Activated CD8-positive, alpha-beta T cell treated with anti-CD3 and anti-CD28 coated beads, Interleukin-2, amount 10 ng/mL, durations not matched to agents 7 days and 5 days (primary cell): ENCODE data around the gene TRPV3. TPM values are rescaled to one million over a fixed set of nuclear protein-coding genes. Genes with fewer than 3 reads are reported as not detected.

Experiments used
- ATAC-seq: fragments of 150-1000 bp; cut with Tn5 transposase; one replicate; pipeline ENCODE4 v1.10.0; 2021; ENCODE audit warnings: moderate library complexity
- CTCF ChIA-PET: fragments of 350-600 bp; sonication (Branson Sonifier 250); formaldehyde crosslinking; loops from one replicate; lab custom pipeline; 2021; ENCODE audit warnings: antibody characterized with exemption; lab: Charles Lee
- POLR2A ChIA-PET: fragments of 350-600 bp; sonication (Branson Sonifier 250); formaldehyde crosslinking; loops from one replicate; lab custom pipeline; 2021; ENCODE audit warnings: antibody characterized with exemption; lab: Charles Lee
- DNase-seq: peaks from one replicate; pipeline ENCODE4 v3.0.0-alpha.2; 2020
- H3K27ac Mint-ChIP-seq: one replicate; pipeline ENCODE4 v1.8.0; 2021; ENCODE audit warnings: mild to moderate bottlenecking, mixed read lengths
- H3K27me3 Mint-ChIP-seq: one replicate; pipeline ENCODE4 v1.8.0; 2021; ENCODE audit warnings: low read depth, mixed read lengths
- H3K36me3 Mint-ChIP-seq: one replicate; pipeline ENCODE4 v1.8.0; 2021; ENCODE audit warnings: low read depth, mixed read lengths
- H3K4me1 Mint-ChIP-seq: one replicate; pipeline ENCODE4 v1.8.0; 2021; ENCODE audit warnings: low read depth, mixed read lengths
- H3K4me3 Mint-ChIP-seq: one replicate; pipeline ENCODE4 v1.8.0; 2021; ENCODE audit warnings: mild to moderate bottlenecking, mixed read lengths
- H3K9me3 Mint-ChIP-seq: one replicate; pipeline ENCODE4 v1.8.0; 2022; ENCODE audit warnings: mixed read lengths; ENCODE audit not compliant: insufficient read depth
- total RNA-seq, 2 experiments: library from RNA; stranded (reverse); gene quantifications; one replicate each; pipeline ENCODE4 v1.2.3, GENCODE V29; 2021

TRPV3 gene
- total RNA-seq, 2 experiments from 2014 or later = 0.31 to 0.37 TPM

- Mint-ChIP-seq H3K9me3 (no peaks in the 10 kb centered on the region), H3K27me3 (no peaks in the 10 kb centered on the region), H3K4me3 (no peak overlapping the region), H3K27ac (no peak overlapping the region), H3K36me3 (no peaks in the 10 kb centered on the region), H3K4me1 (no peaks in the 10 kb centered on the region)
- CTCF ChIA-PET = no interaction called here
- DNase-seq (no peak), ATAC-seq (no peak)
- POLR2A ChIA-PET = no interaction called here
Measured at GRCh38 chr17:3510090-3510489, 47.5 kb downstream of the TRPV3 start.

- DNase-seq = no peak
- H3K4me1 Mint-ChIP-seq = no peaks in the 10 kb centered on the region
- H3K9me3 Mint-ChIP-seq = no peaks in the 10 kb centered on the region
- H3K27ac Mint-ChIP-seq = no peak overlapping the region
- H3K4me3 Mint-ChIP-seq = no peak overlapping the region
- ATAC-seq = no peak
- POLR2A ChIA-PET = no interaction called here
- CTCF ChIA-PET = no interaction called here
- no peaks in the 10 kb centered on the region for H3K36me3 Mint-ChIP-seq
- H3K27me3 Mint-ChIP-seq = no peaks in the 10 kb centered on the region
Measured at GRCh38 chr17:3507869-3508268, 49.7 kb downstream of the TRPV3 start.

- no peaks in the 10 kb centered on the region for H3K9me3 Mint-ChIP-seq
- DNase-seq (no peak), ATAC-seq (no peak)
- no peaks in the 10 kb centered on the region for H3K27me3 Mint-ChIP-seq
- H3K27ac Mint-ChIP-seq = no peak overlapping the region
- POLR2A ChIA-PET = no interaction called here
- CTCF ChIA-PET = no interaction called here
- H3K4me1 Mint-ChIP-seq = no peaks in the 10 kb centered on the region
- H3K36me3 Mint-ChIP-seq = no peaks in the 10 kb centered on the region
- H3K4me3 Mint-ChIP-seq = no peak overlapping the region
Measured at GRCh38 chr17:3507071-3507470, 50.5 kb downstream of the TRPV3 start.

- Mint-ChIP-seq H3K27me3 (peaks cover 4% of the 10 kb centered on the region), H3K9me3 (no peaks in the 10 kb centered on the region), H3K27ac (no peak overlapping the region), H3K4me3 (no peak overlapping the region), H3K36me3 (no peaks in the 10 kb centered on the region), H3K4me1 (no peaks in the 10 kb centered on the region)
- no peak for DNase-seq
- no peak for ATAC-seq
- ChIA-PET POLR2A (no interaction called here), CTCF (no interaction called here)
Measured at GRCh38 chr17:3506054-3506453, 51.6 kb downstream of the TRPV3 start.

GRCh38 chr17:3505008-3505407, 52.6 kb downstream of the TRPV3 start:
- peaks cover 4% of the 10 kb centered on the region for H3K27me3 Mint-ChIP-seq
- no peak overlapping the region for H3K27ac Mint-ChIP-seq
- ATAC-seq = no peak
- ChIA-PET CTCF (no interaction called here), POLR2A (no interaction called here)
- no peak for DNase-seq
- H3K4me3 Mint-ChIP-seq = no peak overlapping the region
- no peaks in the 10 kb centered on the region for H3K9me3 Mint-ChIP-seq
- no peaks in the 10 kb centered on the region for H3K4me1 Mint-ChIP-seq
- H3K36me3 Mint-ChIP-seq = no peaks in the 10 kb centered on the region

- ATAC-seq (no peak), DNase-seq (no peak)
- no peaks in the 10 kb centered on the region for H3K36me3 Mint-ChIP-seq
- H3K27me3 Mint-ChIP-seq = peaks cover 4% of the 10 kb centered on the region
- no peak overlapping the region for H3K4me3 Mint-ChIP-seq
- no peaks in the 10 kb centered on the region for H3K9me3 Mint-ChIP-seq
- no peak overlapping the region for H3K27ac Mint-ChIP-seq
- ChIA-PET POLR2A (no interaction called here), CTCF (no interaction called here)
- no peaks in the 10 kb centered on the region for H3K4me1 Mint-ChIP-seq
Measured at GRCh38 chr17:3503285-3503684, 54.3 kb downstream of the TRPV3 start.

GRCh38 chr17:3502466-3502865, 55.1 kb downstream of the TRPV3 start:
- no peak for ATAC-seq
- ChIA-PET CTCF (no interaction called here), POLR2A (no interaction called here)
- no peak for DNase-seq
- H3K27ac Mint-ChIP-seq = no peak overlapping the region
- no peaks in the 10 kb centered on the region for H3K36me3 Mint-ChIP-seq
- H3K27me3 Mint-ChIP-seq = peaks cover 4% of the 10 kb centered on the region
- no peaks in the 10 kb centered on the region for H3K9me3 Mint-ChIP-seq
- no peak overlapping the region for H3K4me3 Mint-ChIP-seq
- no peaks in the 10 kb centered on the region for H3K4me1 Mint-ChIP-seq

GRCh38 chr17:3501344-3501743, 56.3 kb downstream of the TRPV3 start:
- H3K36me3 Mint-ChIP-seq = no peaks in the 10 kb centered on the region
- no peaks in the 10 kb centered on the region for H3K9me3 Mint-ChIP-seq
- no peak overlapping the region for H3K27ac Mint-ChIP-seq
- ChIA-PET POLR2A (no interaction called here), CTCF (no interaction called here)
- H3K27me3 Mint-ChIP-seq = peaks cover 4% of the 10 kb centered on the region
- no peak for ATAC-seq
- no peaks in the 10 kb centered on the region for H3K4me1 Mint-ChIP-seq
- H3K4me3 Mint-ChIP-seq = no peak overlapping the region
- no peak for DNase-seq

GRCh38 chr17:3497101-3497500, 60.5 kb downstream of the TRPV3 start:
- peaks cover 6% of the 10 kb centered on the region for H3K27me3 Mint-ChIP-seq
- H3K4me1 Mint-ChIP-seq = no peaks in the 10 kb centered on the region
- H3K4me3 Mint-ChIP-seq = no peak overlapping the region
- ATAC-seq = no peak
- DNase-seq = no peak
- H3K9me3 Mint-ChIP-seq = no peaks in the 10 kb centered on the region
- H3K27ac Mint-ChIP-seq = no peak overlapping the region
- ChIA-PET CTCF (no interaction called here), POLR2A (no interaction called here)
- H3K36me3 Mint-ChIP-seq = no peaks in the 10 kb centered on the region

GRCh38 chr17:3485481-3486068, 72.0 kb downstream of the TRPV3 start:
- Mint-ChIP-seq H3K4me1 (no peaks in the 10 kb centered on the region), H3K36me3 (no peaks in the 10 kb centered on the region), H3K27ac (no peak overlapping the region), H3K9me3 (no peaks in the 10 kb centered on the region), H3K4me3 (no peak overlapping the region), H3K27me3 (peaks cover 12% of the 10 kb centered on the region)
- CTCF ChIA-PET = no interaction called here
- POLR2A ChIA-PET = no interaction called here
- no peak for ATAC-seq
- no peak for DNase-seq

GRCh38 chr17:3482852-3483251, 74.8 kb downstream of the TRPV3 start:
- H3K9me3 Mint-ChIP-seq = no peaks in the 10 kb centered on the region
- no peaks in the 10 kb centered on the region for H3K4me1 Mint-ChIP-seq
- no peak for DNase-seq
- H3K27ac Mint-ChIP-seq = no peak overlapping the region
- ATAC-seq = no peak
- peaks cover 9% of the 10 kb centered on the region for H3K27me3 Mint-ChIP-seq
- ChIA-PET CTCF (no interaction called here), POLR2A (no interaction called here)
- no peak overlapping the region for H3K4me3 Mint-ChIP-seq
- H3K36me3 Mint-ChIP-seq = no peaks in the 10 kb centered on the region

GRCh38 chr17:3479988-3480387, 77.6 kb downstream of the TRPV3 start:
- Mint-ChIP-seq H3K27ac (no peak overlapping the region), H3K36me3 (no peaks in the 10 kb centered on the region), H3K4me3 (no peak overlapping the region), H3K4me1 (no peaks in the 10 kb centered on the region), H3K27me3 (peaks cover 5% of the 10 kb centered on the region), H3K9me3 (no peaks in the 10 kb centered on the region)
- CTCF ChIA-PET = no interaction called here
- DNase-seq = no peak
- POLR2A ChIA-PET = no interaction called here
- ATAC-seq = no peak
